ENCODE measurements around the gene PRKAR2A.

PRKAR2A gene

DNA sequence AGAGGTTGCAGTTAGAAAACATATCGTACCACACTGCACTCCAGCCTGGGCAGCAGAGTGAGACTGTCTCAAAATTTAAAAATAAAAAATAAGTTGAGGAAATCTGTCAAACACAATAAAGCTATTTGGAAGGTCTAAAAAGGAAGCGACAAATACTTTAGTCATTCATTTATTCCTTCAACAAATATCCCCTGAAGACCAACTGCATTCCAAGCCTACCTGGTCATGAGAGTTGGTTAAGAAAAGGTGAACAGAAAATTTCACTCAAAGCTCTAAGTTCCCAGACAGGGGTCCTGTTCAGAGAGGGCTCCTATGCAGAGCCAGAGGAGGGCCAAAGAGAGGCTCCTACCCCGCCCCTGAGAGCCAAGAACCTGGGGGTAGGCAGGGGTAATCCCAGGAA, 15.4 kb upstream of the PRKAR2A start:
- Histone ChIP-seq H3K9me3 (ENCODE audit: control insufficient read depth, low read length) (no peaks in the 10 kb centered on the region), H3K4me1 (ENCODE audit: control insufficient read depth, insufficient read depth, low read length) (no peaks in the 10 kb centered on the region), H3K27me3 (ENCODE audit: control insufficient read depth, insufficient read depth, low read length, poor library complexity, severe bottlenecking) (no peaks in the 10 kb centered on the region), H3K4me3 (ENCODE audit: insufficient read depth, low read depth, low read length) (no peak overlapping the region), H3K27ac (ENCODE audit: insufficient read depth, low read depth, low read length, poor library complexity, severe bottlenecking) (no peak overlapping the region), H3K36me3 (ENCODE audit: control insufficient read depth, insufficient read depth, low read length) (no peaks in the 10 kb centered on the region)
- 90 to 93% methylated on average over 2 to 3 of the region's 3 CpGs for WGBS, 2 experiments

- H3K27me3 ChIP-seq (ENCODE audit: control insufficient read depth, insufficient read depth, low read length, poor library complexity, severe bottlenecking): no peaks in the 10 kb centered on the region
- no peak overlapping the region for H3K27ac ChIP-seq (ENCODE audit: insufficient read depth, low read depth, low read length, poor library complexity, severe bottlenecking)
Measured at GRCh38 chr3:48859206-48859605, 11.5 kb upstream of the PRKAR2A start.

GRCh38 chr3:48858709-48859108, 11.0 kb upstream of the PRKAR2A start:
- Histone ChIP-seq H3K27me3 (ENCODE audit: control insufficient read depth, insufficient read depth, low read length, poor library complexity, severe bottlenecking) (no peaks in the 10 kb centered on the region), H3K9me3 (ENCODE audit: control insufficient read depth, low read length) (no peaks in the 10 kb centered on the region), H3K4me3 (ENCODE audit: insufficient read depth, low read depth, low read length) (no peak overlapping the region), H3K36me3 (ENCODE audit: control insufficient read depth, insufficient read depth, low read length) (no peaks in the 10 kb centered on the region), H3K27ac (ENCODE audit: insufficient read depth, low read depth, low read length, poor library complexity, severe bottlenecking) (no peak overlapping the region), H3K4me1 (ENCODE audit: control insufficient read depth, insufficient read depth, low read length) (peaks cover 8% of the 10 kb centered on the region)
- WGBS, 2 experiments: 84 to 94% methylated on average over 2 of the region's 2 CpGs

More at GRCh38 chr3:48859206-48859605, 11.5 kb upstream of the PRKAR2A start:
- WGBS, 2 experiments: 90 to 100% methylated on average over 2 of the region's 2 CpGs
- Histone ChIP-seq H3K36me3 (ENCODE audit: control insufficient read depth, insufficient read depth, low read length) (no peaks in the 10 kb centered on the region), H3K9me3 (ENCODE audit: control insufficient read depth, low read length) (no peaks in the 10 kb centered on the region), H3K4me1 (ENCODE audit: control insufficient read depth, insufficient read depth, low read length) (peaks cover 8% of the 10 kb centered on the region), H3K4me3 (ENCODE audit: insufficient read depth, low read depth, low read length) (no peak overlapping the region)

- no peak overlapping the region for H3K27ac ChIP-seq (ENCODE audit: insufficient read depth, low read depth, low read length, poor library complexity, severe bottlenecking)
- WGBS, 2 experiments: 84 to 88% methylated on average over 2 of the region's 2 CpGs
- H3K4me1 ChIP-seq (ENCODE audit: control insufficient read depth, insufficient read depth, low read length): peaks cover 8% of the 10 kb centered on the region
- no peaks in the 10 kb centered on the region for H3K36me3 ChIP-seq (ENCODE audit: control insufficient read depth, insufficient read depth, low read length)
- no peak overlapping the region for H3K4me3 ChIP-seq (ENCODE audit: insufficient read depth, low read depth, low read length)
- no peaks in the 10 kb centered on the region for H3K27me3 ChIP-seq (ENCODE audit: control insufficient read depth, insufficient read depth, low read length, poor library complexity, severe bottlenecking)
- H3K9me3 ChIP-seq (ENCODE audit: control insufficient read depth, low read length): no peaks in the 10 kb centered on the region
Measured at GRCh38 chr3:48857641-48858040, 10.0 kb upstream of the PRKAR2A start.

DNA sequence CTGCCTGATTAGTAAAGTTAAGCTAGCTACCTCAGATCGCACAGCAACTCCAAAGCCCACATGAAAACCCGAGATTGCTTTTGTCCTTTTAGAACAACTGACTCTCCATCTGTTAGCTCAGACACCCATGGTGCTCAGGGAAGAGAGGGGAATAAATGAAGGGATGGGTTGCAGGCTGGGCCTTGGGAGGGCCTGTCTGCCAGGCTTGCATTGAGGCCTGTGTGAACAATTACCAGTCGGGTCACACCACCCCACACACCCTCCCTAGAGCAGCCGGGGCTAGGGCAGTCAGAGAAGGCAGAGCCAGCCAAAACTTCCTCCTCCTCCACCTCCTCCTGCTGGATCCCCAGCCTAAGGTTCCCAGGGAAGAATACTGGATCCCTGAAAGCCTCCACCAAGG, 8.8 kb upstream of the PRKAR2A start:
- Histone ChIP-seq H3K27ac (ENCODE audit: insufficient read depth, low read depth, low read length, poor library complexity, severe bottlenecking) (peak overlapping the region; percentile 50), H3K4me1 (ENCODE audit: control insufficient read depth, insufficient read depth, low read length) (peaks cover 8% of the 10 kb centered on the region), H3K4me3 (ENCODE audit: insufficient read depth, low read depth, low read length) (no peak overlapping the region), H3K36me3 (ENCODE audit: control insufficient read depth, insufficient read depth, low read length) (no peaks in the 10 kb centered on the region), H3K27me3 (ENCODE audit: control insufficient read depth, insufficient read depth, low read length, poor library complexity, severe bottlenecking) (no peaks in the 10 kb centered on the region), H3K9me3 (ENCODE audit: control insufficient read depth, low read length) (no peaks in the 10 kb centered on the region)
- 69 to 76% methylated on average over 4 of the region's 4 CpGs for WGBS, 2 experiments

DNA sequence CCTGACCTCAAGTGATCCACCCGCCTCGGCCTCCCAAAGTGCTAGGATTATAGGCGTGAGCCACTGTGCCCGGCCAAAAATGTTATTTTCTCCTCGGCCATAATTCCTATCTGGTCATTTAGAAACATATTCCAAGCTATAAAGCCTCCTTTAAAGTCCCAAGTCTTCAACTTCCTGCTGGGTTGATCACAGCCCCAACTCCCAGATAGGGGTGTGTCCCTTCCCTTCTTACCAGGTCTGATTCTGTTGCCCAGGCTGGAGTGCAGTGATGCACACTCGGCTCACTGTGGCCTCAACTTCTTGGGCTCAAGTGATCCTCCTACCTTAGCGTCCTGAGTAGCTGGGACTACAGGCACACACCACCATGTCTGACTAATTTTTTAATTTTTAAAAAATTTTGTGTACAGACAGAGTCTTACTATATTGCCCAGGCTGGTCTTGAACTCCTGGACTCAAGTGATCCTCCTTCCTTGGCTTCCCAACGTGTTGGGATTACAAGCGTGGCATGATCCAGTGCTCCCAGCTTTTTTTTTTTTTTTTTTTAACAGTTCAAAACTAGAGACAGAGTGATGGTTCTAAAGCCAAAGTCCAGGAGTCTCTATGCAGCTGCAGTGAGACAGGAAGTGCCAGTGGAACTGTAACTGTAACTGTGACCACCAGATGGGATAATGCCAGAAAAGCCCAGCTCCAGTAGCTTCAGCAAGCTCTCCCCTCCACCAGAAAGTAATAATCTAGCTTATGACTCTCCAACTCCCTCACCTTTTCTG, 8.2 kb upstream of the PRKAR2A start:
- no peak overlapping the region for H3K4me3 ChIP-seq (ENCODE audit: insufficient read depth, low read depth, low read length)
- 92 to 93% methylated on average over 9 of the region's 9 CpGs for WGBS, 2 experiments
- H3K4me1 ChIP-seq (ENCODE audit: control insufficient read depth, insufficient read depth, low read length): peaks cover 8% of the 10 kb centered on the region
- no peaks in the 10 kb centered on the region for H3K9me3 ChIP-seq (ENCODE audit: control insufficient read depth, low read length)
- H3K27me3 ChIP-seq (ENCODE audit: control insufficient read depth, insufficient read depth, low read length, poor library complexity, severe bottlenecking): no peaks in the 10 kb centered on the region
- H3K27ac ChIP-seq (ENCODE audit: insufficient read depth, low read depth, low read length, poor library complexity, severe bottlenecking): peak overlapping the region; percentile 50
- H3K36me3 ChIP-seq (ENCODE audit: control insufficient read depth, insufficient read depth, low read length): no peaks in the 10 kb centered on the region

DNA sequence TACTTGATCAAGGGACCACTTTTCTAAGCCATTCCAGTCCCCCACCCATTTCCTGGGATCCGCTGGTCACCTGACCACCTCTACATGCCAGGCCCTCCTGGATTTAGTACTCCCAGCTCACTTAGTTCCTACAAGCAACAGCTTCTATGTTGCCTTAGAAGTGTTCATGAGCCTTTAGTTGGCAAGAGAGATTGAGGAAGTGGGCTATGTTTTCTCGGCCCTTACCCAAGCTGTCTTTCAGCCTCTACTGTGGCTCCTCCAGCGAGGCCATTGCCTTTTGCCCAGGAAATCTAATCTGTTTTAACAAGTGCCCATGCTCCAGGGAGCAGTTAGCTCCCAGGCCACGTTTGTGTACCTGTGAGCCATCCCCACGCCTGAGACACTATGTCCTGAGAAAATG, 4.5 kb upstream of the PRKAR2A start:
- Histone ChIP-seq H3K4me3 (ENCODE audit: insufficient read depth, low read depth, low read length) (no peak overlapping the region), H3K36me3 (ENCODE audit: control insufficient read depth, insufficient read depth, low read length) (no peaks in the 10 kb centered on the region), H3K27ac (ENCODE audit: insufficient read depth, low read depth, low read length, poor library complexity, severe bottlenecking) (no peak overlapping the region), H3K27me3 (ENCODE audit: control insufficient read depth, insufficient read depth, low read length, poor library complexity, severe bottlenecking) (peaks cover 3% of the 10 kb centered on the region), H3K4me1 (ENCODE audit: control insufficient read depth, insufficient read depth, low read length) (peaks cover 12% of the 10 kb centered on the region), H3K9me3 (ENCODE audit: control insufficient read depth, low read length) (no peaks in the 10 kb centered on the region)
- WGBS, 2 experiments: 90 to 91% methylated on average over 5 of the region's 5 CpGs

DNA sequence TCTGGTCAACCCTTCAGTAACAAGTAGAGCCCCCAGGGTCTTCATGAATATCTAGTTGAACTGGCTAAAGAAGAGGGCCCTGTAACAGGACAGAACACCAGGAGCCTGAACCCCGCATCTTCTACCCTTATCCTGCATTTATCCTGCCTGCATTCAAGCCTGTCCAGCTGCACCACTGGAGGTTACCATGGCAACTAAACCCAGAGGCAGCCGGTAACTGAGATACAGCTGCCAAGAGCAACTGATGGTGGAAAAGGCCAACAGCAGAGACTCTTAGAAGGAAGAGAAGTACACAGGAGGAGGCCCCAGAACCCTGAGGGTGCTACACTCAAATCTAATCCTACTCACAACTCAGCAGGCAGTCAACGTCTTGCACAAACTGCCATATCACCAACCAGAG, 3.7 kb upstream of the PRKAR2A start:
- H3K9me3 ChIP-seq (ENCODE audit: control insufficient read depth, low read length): no peaks in the 10 kb centered on the region
- no peaks in the 10 kb centered on the region for H3K36me3 ChIP-seq (ENCODE audit: control insufficient read depth, insufficient read depth, low read length)
- peaks cover 10% of the 10 kb centered on the region for H3K27me3 ChIP-seq (ENCODE audit: control insufficient read depth, insufficient read depth, low read length, poor library complexity, severe bottlenecking)
- peaks cover 7% of the 10 kb centered on the region for H3K4me1 ChIP-seq (ENCODE audit: control insufficient read depth, insufficient read depth, low read length)
- no peak overlapping the region for H3K27ac ChIP-seq (ENCODE audit: insufficient read depth, low read depth, low read length, poor library complexity, severe bottlenecking)
- H3K4me3 ChIP-seq (ENCODE audit: insufficient read depth, low read depth, low read length): no peak overlapping the region
- 65 to 69% methylated on average over 3 of the region's 3 CpGs for WGBS, 2 experiments

GRCh38 chr3:48848816-48849515, 1.3 kb upstream of the PRKAR2A start:
- H3K4me3 ChIP-seq (ENCODE audit: insufficient read depth, low read depth, low read length): no peak overlapping the region
- H3K9me3 ChIP-seq (ENCODE audit: control insufficient read depth, low read length): no peaks in the 10 kb centered on the region
- peaks cover 19% of the 10 kb centered on the region for H3K27me3 ChIP-seq (ENCODE audit: control insufficient read depth, insufficient read depth, low read length, poor library complexity, severe bottlenecking)
- H3K27ac ChIP-seq (ENCODE audit: insufficient read depth, low read depth, low read length, poor library complexity, severe bottlenecking): no peak overlapping the region
- 92% methylated on average over 7 to 8 of the region's 8 CpGs for WGBS, 2 experiments
- H3K36me3 ChIP-seq (ENCODE audit: control insufficient read depth, insufficient read depth, low read length): no peaks in the 10 kb centered on the region
- H3K4me1 ChIP-seq (ENCODE audit: control insufficient read depth, insufficient read depth, low read length): peaks cover 4% of the 10 kb centered on the region

GRCh38 chr3:48847053-48847503, 596 bp downstream of the PRKAR2A start:
- no peak overlapping the region for H3K27ac ChIP-seq (ENCODE audit: insufficient read depth, low read depth, low read length, poor library complexity, severe bottlenecking)
- peak overlapping the region; percentile 75 for H3K4me3 ChIP-seq (ENCODE audit: insufficient read depth, low read depth, low read length)
- 1% methylated on average over 42 of the region's 42 CpGs for WGBS, 2 experiments
- H3K9me3 ChIP-seq (ENCODE audit: control insufficient read depth, low read length): no peaks in the 10 kb centered on the region
- peaks cover 19% of the 10 kb centered on the region for H3K27me3 ChIP-seq (ENCODE audit: control insufficient read depth, insufficient read depth, low read length, poor library complexity, severe bottlenecking)
- peaks cover 4% of the 10 kb centered on the region for H3K4me1 ChIP-seq (ENCODE audit: control insufficient read depth, insufficient read depth, low read length)
- no peaks in the 10 kb centered on the region for H3K36me3 ChIP-seq (ENCODE audit: control insufficient read depth, insufficient read depth, low read length)
